NOMO-1 treated with dmso at 0.1 percent for 144 hours (cell line): Measurements from ENCODE around the gene GRIK3.

Experiments used
- DNase-seq: peaks from one replicate; lab custom pipeline; 2025; ENCODE audit not compliant: unreplicated experiment; lab: John Stamatoyannopoulos, UW

Gene GRIK3

DNA sequence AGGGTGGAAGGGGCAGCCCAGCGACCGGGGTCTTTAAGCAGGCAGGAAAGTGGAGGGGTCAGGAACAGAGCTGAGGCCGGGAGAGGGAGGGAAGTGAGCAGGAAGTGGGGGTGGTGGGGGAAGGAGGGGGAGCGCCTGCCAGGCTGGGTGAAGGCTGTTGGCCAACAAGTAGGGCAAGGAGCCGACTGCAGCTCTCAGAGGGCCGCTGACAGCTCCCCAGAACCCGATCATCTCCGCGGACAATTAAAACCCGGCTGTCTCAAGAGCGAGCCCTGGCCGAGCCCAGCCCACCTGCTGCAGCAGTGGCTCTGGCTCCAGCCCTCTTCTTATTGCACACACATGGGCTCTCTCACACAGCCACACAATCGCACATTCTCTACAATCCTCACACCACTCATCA lies 51.6 kb downstream of the GRIK3 start:
- no peak for DNase-seq

DNA sequence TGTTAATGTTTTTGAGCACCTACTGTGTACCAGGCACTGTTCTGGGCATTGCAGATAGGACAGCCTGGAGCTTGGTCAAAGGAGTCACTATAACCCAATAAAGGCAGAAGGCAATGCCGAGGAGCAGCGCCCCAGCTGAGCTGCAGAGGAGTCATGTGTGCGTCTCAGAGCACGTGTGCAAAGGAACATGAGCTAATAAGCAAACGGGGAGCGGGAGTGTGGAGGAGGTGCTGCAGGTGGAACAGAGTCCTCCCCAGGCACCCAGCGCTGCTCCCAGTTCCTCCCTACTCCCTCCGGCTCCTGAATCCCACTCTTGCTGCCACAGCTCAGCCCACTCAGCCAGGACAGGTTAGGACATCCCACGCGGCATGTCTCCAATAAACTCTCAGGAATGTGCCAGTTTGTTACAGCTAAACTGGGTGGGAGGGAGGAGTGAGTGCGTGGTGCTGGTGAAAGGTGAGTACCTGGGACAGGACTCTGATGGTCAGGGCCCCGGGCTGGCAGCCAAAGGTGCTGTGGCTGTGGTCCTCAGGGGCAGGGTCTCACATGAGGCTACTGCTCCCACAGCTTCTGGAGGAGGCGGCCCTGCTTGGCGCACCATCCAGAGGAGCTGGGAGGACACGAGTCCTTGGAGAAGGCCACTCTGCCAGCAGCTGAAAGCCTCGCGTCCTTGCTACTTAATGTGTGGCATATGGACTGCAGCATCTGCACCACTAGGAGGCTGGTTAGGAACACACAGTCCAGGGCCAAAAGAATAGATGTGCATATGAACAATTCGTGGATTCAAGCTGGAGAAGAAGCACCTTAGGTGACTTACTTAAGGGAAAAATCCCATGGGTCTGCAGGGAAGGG lies 52.3 kb downstream of the GRIK3 start:
- no peak for DNase-seq

DNA sequence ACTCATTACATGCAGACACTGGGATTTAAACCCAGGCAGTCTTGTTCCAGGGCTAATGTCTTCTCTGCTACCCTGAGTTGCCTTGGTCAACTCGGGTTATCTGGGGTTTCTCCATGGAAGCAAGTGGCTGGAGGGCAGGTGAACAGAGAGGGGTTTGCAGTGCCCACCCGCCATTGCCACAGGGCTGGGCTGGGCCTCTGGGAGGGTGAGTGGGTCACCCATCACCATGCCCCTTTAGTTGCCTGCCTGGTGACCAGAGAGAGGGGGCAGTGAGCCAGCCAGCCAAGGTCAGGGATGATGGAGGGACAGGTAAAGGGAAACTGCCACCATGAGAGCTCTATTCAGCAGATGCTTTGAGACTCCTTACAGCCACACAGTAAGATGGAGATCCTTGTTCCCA lies 53.2 kb downstream of the GRIK3 start:
- DNase-seq = no peak

DNA sequence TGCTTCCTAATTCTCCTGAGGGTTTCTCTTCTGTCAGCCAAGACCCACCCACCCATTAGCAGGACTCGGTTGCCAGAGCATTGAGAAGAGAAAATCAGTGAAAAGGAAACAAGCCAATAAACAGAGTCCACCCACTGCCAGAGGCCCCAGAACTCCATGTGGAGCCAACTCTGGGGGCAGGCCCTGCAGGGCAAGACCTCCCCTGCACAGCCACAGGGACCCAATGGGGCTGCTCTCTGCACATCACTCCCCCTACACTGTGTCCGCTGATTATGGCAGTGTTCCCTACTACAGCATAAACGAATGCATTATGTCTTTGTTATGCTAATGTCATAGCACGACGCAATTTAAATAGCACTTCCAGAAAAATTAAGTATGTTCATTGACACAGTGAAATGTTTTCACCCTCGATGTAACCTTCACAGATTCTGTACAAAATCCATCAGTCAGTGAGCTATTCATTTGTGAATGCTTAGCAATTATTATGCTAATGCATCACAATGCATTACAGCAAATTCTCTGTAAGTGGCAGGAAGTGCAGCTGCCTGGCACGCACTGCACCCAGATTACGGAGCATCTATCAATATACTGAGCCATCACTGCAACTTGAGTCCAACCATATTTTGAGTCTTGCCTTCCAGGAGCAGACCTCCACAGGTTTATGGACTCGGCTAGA lies 56.4 kb downstream of the GRIK3 start:
- DNase-seq = no peak

DNA sequence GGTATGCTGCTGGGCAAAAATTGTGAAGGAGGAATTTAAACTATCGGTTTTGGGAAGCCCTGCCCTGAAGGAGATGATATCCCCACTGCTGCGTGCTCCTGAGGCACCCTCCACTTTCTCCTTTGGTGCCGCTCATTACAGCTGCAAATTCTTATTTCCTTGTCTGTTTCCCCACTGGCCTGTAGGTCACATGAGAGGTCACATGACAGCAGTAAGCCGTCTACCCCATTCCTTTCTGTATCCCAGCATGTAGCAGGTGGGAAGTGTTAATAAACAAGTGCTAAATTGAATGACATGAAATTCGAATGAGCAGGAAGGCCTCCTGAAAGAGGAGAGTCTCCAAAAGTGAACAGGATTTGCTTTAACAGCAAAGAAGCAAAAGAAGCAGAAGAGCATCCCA lies 58.7 kb downstream of the GRIK3 start:
- DNase-seq = no peak

DNA sequence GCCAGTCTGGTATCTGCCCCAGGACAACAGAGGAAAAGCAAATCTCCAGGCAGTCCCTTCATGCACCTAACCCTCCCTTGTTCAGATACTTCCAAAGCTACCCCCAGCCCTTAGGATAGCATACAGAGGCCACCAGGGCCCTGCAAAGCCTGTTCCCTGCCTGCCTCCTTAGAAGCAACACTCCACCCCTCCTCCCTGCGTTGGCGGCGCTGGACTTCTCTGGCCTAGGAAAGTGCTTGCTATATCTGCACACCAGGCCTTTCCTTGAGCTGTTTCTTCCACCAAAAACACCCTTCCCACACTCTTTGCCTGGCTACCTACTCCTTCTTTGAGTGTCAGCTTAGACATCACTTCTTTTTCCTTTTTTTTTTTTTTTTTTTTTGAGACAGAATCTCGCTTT lies 61.3 kb downstream of the GRIK3 start:
- DNase-seq = no peak

DNA sequence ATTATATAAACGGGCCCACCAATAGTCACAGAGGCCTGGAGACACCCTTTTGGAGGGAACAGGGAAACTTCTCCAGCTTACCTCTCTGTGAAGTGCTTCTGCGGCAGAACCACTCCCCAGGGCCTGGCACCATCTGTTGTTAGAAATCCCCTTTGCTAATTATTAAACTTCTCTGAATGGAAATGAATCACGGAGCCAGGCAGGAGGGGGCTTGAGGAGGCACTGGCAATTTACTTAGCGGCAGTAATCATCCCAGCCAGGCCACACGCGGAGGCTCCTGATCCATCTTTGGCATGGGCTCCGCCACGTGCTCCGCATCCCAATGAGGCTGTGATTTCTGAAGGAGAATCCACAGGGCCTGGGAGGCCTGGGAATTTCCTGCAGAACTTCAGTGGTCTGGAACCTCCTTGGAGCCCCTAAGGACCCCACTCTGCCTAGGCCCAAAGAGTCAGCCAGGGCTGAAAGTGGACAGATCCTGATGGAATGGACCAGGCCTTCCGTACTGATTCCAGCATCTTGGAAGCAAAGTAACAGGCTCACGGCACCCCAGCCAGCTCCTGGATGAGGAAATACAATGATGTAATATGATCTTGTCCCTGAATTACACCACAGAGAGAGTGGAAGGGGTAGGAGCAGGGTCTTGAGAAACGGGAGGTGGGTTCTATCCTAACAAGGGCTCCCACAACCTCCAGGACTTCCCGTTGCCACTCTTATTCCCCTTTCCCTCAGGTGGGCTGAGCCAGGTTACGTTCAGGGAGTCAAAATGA lies 62.3 kb downstream of the GRIK3 start:
- DNase-seq = no peak

DNA sequence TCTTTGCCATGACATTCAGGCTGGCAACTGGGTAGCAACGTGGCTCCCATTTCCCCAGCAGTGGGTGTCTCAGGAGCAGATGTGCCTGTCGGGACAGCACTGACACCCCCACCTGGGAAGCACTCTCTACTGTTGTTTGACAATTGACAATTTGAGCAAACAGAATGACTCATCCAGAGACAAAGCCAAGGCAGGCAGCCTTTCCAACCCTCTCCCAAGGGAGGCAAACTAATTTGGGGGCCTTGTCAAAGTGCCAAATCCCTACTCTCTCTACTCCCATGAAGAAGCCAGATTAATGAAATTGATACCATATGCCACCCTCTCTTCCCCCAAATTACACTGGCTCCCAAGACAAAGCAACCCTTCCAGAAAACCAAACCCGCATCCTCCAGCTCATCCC lies 65.6 kb downstream of the GRIK3 start:
- DNase-seq = no peak

DNA sequence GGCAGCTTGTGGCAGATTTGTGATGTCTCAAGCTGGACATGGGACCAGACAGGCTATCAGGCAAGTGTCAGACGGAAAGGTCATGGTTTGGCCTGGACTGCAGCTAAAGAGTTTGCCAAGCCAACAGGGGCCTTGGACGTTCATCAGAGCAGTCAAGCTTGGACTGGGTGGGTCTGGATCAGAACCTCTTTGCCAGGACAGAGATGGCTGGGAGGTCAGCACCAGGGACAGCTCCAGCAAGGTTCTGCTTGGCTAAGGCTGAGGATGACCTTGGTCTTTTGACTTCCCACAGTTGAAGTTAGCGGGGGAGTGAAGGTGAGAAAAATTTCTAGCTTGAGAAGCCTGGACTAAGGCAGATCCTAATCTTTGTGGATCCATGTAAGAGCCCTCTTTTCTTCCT lies 68.1 kb downstream of the GRIK3 start:
- no peak for DNase-seq

DNA sequence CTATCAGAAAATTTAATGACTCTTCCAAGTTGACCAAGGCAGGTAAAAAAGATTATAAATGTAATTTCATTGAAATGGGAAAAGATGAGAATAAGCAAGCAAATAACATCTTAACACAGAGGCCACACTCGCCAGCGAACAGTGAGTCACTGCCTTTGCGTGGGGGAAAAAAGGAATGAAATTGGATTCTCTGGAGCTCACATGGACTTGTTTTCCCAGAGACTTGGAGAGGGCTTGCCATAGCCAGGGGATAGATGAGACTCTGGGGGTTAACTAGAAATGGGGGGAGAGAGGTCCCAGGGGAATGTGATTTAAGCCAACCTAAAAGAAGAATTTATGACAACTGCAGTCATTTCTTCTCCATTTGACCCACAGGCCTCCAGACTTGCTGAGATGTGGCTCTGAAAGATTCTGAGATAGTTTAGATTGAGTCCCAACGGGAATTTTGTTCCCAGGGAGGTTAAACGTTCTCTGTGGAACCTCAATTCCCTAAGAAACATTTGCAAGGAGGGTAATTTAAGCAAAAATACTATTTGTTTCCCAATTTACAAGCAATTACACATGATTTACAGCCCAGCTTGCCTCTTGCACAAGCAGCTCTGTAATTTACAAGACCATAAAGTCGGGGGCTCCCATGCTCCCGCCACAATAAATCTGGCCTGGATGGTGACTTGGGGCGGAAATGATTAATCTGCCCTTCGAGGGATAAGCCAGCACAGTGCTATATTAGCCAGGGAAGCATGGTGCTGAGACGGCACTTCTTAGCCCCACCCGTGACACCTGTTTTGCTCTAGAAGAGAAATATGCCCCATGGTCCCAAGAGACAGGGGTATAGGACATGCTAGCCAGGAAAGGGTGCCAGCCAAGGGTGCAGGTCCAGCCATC lies 68.8 kb downstream of the GRIK3 start:
- peak; percentile 26 for DNase-seq

DNA sequence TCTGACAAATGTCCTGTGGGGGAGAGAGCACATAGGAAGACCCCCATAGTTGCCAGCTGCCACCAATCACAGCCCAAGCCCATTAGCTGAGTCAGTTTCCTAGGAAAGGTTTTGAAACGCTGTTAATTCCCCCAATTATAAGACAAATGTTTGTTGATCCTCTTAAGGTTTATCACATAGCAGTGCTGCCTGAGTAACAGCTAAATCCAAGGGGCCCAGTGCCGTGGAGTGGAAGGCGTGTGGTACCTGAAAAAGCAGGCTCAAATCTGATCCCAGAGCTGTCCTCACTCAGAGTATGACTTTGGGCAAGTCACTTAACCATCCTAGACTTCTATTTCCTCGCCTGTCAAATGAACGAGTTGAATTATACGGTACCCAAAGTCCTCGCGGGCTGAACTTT lies 69.5 kb downstream of the GRIK3 start:
- no peak for DNase-seq

DNA sequence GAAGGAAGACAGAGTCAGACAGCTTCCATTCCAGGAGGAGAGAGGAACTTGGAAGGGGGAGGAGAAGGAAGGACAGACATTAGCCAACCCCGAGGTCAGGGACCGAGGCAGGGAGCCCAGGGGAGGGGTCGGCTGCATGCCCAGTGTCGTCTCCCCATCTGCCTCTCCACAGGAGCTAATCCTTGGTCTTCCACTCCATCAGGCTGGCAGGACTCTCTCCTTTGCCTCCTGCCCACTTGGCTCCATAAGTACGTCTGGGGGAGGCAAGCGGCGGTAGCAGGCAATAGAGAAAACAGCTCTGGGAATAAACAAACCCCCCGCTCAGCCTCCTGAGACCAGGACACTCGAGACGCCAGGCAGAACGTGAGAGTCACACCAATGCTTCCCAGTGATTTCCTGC lies 71.3 kb downstream of the GRIK3 start:
- no peak for DNase-seq

DNA sequence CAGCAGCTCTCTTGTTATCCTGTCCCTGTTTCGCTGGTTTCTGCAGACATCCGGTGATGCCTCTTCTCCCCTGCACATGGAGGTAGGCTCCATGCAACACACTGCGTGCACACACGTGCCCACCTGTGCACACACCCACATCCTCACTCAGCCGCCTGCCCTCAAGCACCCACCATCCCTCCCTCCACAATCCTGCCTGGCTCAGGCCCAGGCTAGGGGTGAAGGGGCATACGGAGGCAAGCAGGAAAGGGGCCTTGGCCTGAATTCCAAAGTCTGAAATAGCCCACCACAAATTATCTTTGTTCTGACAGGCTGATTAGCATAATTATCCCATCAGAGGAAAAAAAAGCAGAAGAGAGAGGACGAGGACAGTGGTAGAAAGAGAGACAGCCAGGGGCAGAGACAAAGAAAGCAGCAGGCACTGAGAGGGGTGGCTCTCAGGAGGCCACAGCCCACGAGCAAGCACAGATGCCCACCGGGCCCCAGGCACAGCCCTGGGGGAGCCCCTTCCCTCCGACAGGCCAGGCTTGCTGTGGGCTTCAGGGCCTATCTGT lies 73.2 kb downstream of the GRIK3 start:
- no peak for DNase-seq

DNA sequence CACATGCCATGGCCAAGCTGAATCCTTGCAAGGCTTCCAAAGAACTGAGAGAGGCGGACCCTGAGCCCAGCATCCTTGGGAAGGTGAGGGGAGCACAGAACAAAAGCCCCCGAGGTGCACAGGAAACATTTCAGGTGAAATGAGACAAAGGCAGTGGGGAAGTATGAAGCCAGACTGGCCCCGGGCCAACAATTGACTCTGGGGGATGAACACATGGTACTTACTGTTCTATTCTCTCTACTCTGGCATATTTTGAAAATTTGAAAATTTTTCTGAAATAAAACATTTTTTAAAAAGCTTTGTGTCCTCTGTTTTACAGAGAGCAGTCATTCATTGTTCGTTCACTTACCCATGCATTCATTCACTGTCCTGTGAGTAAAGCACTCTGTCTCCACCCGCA lies 77.7 kb downstream of the GRIK3 start:
- DNase-seq = no peak

DNA sequence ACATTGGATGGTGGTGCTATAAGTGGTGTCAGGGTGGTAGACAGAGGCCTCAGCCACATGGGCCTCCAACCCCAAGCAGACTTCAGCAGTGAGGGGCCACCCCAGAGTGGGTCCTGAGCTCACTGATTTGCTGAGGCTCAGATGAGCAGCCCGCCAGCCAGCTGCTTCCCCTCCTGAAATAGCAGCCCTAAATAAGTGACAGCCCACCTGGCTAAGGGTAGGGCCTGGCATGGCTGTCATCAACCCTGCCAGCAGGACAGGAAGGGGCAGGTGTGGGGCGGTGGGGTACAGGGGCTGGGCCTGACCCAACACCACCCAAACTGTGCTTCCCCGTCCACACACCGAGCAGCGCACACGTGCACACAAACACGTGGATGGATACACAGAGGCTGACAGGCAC lies 79.3 kb downstream of the GRIK3 start:
- DNase-seq = no peak

DNA sequence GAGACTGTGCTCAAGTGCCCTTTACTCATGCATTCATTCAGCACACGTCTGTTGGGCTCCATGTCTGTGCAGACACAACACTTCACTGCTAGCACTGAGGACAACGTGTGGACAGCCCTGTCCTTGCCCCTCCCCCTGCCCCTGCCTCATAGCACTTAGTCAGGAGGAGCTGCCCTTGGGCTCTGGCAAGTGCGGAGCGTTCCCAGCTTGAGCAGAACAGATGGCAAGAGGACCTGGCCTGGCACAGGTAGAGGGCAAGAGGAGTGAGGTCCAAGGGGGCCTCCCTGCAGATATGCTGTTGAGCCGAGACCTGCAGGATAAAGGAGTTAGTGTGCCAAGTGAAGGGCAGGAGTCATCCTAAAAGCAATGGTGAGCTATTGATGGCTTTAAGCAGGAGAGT lies 81.3 kb downstream of the GRIK3 start:
- no peak for DNase-seq

DNA sequence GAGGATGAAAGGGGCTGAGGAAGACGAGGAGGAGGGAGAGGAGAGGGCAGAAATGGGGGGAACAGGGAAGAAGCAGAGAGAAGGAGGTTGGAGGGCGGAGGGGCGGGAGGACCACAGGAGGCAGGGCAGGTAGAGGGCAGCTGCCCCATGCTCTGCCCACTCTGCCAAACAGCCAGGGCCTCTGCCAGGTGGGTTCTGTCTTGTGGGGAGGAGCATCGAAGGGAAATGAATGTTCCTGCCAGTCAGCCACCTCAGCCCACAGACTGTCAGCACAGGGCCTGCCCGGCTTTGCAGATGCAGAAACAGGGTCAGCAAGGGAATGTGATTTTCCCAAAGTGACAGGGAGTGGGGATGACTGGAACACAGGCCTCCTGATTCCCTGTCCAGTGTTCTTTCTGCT lies 82.6 kb downstream of the GRIK3 start:
- no peak for DNase-seq

DNA sequence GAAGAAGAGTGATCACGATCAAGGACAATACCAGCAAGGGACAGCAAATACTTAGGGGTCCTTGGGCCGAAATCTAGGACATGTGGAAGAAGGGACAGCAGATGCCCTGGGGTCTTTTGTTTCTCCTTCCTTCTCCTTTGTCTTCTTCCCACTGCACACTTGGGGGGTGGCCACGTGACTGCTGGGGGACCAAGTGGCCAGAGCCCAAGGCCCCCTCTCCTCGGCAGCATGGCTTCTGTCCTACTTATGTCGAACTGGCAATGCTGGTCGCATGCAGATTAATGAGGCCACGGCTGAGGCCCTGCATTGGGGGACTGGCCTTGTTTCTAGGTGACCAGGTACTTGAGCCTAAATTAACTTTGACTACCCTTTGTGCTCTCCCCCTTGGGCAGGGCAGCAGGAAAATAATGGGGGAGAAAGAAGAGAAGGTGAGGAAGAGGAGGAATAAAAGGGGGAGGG lies 83.0 kb downstream of the GRIK3 start:
- no peak for DNase-seq

DNA sequence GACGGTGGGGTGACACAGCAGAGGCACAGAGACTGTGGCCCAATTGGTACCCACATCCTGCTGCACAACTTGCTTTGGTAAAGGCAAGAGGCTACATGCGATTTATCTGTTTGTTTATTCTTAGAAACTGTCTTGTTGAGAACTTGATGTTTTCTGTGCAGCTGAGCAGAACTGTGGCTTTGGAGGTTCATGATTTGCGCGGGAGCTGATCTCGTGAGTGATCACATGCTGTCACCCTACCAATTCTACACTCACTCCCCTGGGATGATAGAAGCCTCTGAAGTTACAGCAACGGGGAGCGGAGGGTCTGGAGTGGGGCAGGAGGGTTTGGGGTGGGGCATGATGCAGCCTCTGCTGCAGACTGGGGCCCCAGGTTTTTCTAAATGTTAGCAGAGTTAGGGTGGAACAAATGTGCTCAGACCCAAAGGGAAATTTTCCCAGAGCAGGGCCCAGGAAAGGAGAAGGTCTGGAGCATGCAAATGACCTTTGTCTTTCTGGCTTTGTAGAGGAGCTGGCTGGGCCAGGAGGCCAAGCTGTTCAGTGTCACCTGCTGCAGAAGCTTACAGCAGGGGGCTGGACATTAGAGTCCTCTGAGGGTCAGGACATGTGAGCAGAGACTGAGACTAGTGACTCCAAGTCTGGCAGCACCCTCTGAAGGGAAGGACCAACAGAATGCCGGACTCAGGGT lies 83.6 kb downstream of the GRIK3 start:
- no peak for DNase-seq

DNA sequence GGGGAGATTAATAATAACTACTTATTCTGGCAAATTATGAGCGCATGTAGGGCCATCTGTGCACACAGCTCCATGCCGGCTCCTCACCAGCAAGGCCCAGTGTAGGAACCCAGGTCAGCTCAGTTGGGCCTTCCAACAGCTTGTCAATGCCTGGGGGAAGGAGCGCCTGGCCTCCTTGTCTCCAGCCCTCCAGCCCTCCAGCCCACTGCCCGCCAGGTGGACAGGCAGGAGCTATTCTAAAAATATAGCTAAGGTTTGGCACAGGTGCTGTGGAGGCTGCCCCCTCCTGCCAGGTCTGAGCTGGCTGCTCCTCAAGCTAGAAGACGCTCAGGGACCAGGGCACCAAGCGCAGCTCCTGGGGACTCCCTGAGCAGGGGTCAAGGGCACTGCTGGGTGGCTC lies 85.7 kb downstream of the GRIK3 start:
- no peak for DNase-seq
